ENCODE measurements around the gene TP73.

DNA sequence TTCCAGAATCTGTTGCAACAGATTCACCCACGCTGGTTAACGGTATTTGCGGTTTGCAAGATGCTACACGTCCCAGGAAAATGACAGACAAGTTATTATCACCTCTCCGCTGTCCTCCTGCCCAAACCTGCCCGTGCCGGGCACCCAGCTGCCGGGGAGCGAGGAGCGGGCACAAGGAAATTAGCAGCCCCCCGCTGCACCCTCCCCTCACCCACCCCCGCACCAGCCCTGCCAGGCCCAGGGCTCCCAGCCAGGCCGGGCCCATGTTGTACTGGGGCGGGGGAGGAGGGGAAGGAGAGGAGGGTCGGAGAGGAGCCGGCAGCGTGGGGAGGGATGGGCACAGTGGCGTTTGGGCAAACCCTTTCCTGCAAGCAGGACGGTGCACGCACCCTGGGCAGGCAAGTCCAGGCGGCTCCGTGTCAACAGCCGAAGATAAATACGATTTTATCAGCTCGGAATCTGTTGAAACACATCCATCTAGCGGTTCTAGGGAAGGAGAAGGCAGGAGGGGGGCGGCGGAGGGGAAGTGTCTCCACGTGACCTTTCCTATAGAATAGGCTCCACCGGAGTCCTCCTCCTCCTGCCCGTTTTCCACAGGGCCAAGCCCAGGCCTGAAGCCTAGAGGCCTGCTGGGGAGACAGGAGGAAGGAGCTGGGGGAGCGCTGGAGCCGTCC lies 64.9 kb downstream of the TP73 start:
- TF ChIP-seq, protein P1, sequence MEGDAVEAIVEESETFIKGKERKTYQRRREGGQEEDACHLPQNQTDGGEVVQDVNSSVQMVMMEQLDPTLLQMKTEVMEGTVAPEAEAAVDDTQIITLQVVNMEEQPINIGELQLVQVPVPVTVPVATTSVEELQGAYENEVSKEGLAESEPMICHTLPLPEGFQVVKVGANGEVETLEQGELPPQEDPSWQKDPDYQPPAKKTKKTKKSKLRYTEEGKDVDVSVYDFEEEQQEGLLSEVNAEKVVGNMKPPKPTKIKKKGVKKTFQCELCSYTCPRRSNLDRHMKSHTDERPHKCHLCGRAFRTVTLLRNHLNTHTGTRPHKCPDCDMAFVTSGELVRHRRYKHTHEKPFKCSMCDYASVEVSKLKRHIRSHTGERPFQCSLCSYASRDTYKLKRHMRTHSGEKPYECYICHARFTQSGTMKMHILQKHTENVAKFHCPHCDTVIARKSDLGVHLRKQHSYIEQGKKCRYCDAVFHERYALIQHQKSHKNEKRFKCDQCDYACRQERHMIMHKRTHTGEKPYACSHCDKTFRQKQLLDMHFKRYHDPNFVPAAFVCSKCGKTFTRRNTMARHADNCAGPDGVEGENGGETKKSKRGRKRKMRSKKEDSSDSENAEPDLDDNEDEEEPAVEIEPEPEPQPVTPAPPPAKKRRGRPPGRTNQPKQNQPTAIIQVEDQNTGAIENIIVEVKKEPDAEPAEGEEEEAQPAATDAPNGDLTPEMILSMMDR (IDR thresholded peaks at IDR 0.05) = no peak
- no peak for TF ChIP-seq POLR2A (IDR thresholded peaks at IDR 0.05)

Measured in heart left ventricle (tissue), 13 donors.